HFFc6 (cell line): ENCODE results near the gene TMEM190. TPM values are rescaled to one million over a fixed set of nuclear protein-coding genes. Genes with fewer than 3 reads are reported as not detected.
"Not testable (repeated sequence)": the region's sequence is repeated elsewhere in the genome, so short reads cannot be mapped to it uniquely, and the experiment has no call there.

Experiments used
- DNase-seq: peaks from one replicate; pipeline ENCODE4 v3.0.0-alpha.2; 2018
- H3K27ac Mint-ChIP-seq: 2 replicates; pipeline ENCODE4 v1.8.0; 2020; ENCODE audit warnings: mild to moderate bottlenecking, mixed read lengths
- H3K27me3 Mint-ChIP-seq: 2 replicates; pipeline ENCODE4 v1.8.0; 2021; ENCODE audit warnings: mild to moderate bottlenecking, moderate library complexity, mixed read lengths; ENCODE audit not compliant: insufficient read depth
- H3K36me3 Mint-ChIP-seq: 2 replicates; pipeline ENCODE4 v1.8.0; 2021; ENCODE audit warnings: low read depth, mixed read lengths
- H3K4me1 Mint-ChIP-seq: 2 replicates; pipeline ENCODE4 v1.8.0; 2020; ENCODE audit warnings: low read depth, mixed read lengths
- H3K4me3 Mint-ChIP-seq: 2 replicates; pipeline ENCODE4 v1.8.0; 2020; ENCODE audit warnings: mild to moderate bottlenecking, moderate library complexity, mixed read lengths
- H3K9me3 Mint-ChIP-seq: 2 replicates; pipeline ENCODE4 v1.8.0; 2020; ENCODE audit warnings: mild to moderate bottlenecking, mixed read lengths
- total RNA-seq, 6 experiments: library from RNA; stranded (reverse); fragmentation: NEBNext Ultra II Directional; extraction: Animal tissue kit (Norgen Biotek cat#: 25700); gene quantifications; 2 replicates in 1 of 6; 3 replicates in 5 of 6; pipeline ENCODE4 v1.2.3, GENCODE V29; 2021
- TF ChIP-seq, protein P1 (sequence below): fragments of 200-600 bp; sonication (generic); IDR thresholded peaks from 2 replicates; pipeline ENCODE4 v1.5.0; 2021; ENCODE audit warnings: antibody characterized with exemption, mild to moderate bottlenecking

Gene TMEM190
- total RNA-seq, 6 experiments from 2014 or later, result 0.33 to 1.1 (median 0.61) TPM; not detected in 3

DNA sequence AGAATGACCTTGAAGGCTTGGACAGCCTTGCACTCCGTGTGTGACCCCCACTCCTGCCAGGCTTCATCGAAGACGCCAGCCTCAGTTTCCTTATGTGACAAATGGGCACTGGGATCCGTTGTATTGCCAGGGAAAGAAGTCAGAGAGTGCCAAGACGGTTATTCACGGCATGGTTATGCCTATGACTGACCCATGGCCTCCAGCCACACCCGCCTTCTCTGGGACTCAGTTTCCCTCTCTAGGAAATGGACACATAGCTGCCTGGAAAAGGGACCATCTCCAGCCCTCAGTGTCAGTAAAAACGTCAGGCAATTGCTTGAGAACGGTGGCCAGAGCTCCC, 31.9 kb downstream of the TMEM190 start:
- Mint-ChIP-seq H3K9me3 (peaks cover 4% of the 10 kb centered on the region; the same call in 1 of the 2 replicates), H3K27ac (peak overlapping the region; percentile 98), H3K4me1 (peaks cover 25% of the 10 kb centered on the region), H3K27me3 (peaks cover 18% of the 10 kb centered on the region), H3K36me3 (peaks cover 21% of the 10 kb centered on the region), H3K4me3 (peak overlapping the region; percentile 83)
- TF ChIP-seq, protein P1, sequence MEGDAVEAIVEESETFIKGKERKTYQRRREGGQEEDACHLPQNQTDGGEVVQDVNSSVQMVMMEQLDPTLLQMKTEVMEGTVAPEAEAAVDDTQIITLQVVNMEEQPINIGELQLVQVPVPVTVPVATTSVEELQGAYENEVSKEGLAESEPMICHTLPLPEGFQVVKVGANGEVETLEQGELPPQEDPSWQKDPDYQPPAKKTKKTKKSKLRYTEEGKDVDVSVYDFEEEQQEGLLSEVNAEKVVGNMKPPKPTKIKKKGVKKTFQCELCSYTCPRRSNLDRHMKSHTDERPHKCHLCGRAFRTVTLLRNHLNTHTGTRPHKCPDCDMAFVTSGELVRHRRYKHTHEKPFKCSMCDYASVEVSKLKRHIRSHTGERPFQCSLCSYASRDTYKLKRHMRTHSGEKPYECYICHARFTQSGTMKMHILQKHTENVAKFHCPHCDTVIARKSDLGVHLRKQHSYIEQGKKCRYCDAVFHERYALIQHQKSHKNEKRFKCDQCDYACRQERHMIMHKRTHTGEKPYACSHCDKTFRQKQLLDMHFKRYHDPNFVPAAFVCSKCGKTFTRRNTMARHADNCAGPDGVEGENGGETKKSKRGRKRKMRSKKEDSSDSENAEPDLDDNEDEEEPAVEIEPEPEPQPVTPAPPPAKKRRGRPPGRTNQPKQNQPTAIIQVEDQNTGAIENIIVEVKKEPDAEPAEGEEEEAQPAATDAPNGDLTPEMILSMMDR, result no peak
- DNase-seq, result no peak

DNA sequence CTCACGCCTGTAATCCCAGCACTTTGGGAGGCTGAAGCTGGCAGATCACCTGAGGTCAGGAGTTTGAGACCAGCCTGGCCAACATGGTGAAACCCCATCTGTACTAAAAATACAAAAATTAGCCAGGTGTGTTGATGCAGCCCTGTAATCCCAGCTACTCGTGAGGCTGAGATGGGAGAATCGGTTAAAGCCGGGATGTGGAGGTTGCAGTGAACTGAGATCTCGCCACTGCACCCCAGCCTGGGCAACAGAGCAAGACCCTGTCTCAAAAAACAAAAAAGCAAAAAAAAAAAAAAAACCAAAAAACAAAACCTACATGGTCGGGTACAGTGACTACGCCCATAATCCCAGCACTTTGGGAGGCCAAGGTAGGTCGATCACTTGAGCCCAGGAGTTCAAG, 32.6 kb downstream of the TMEM190 start:
- H3K4me3 Mint-ChIP-seq, DNase-seq, H3K9me3 Mint-ChIP-seq: not testable (repeated sequence)
- peak overlapping the region; percentile 98 for H3K27ac Mint-ChIP-seq
- peaks cover 18% of the 10 kb centered on the region for H3K27me3 Mint-ChIP-seq
- peaks cover 16% of the 10 kb centered on the region for H3K36me3 Mint-ChIP-seq
- peaks cover 21% of the 10 kb centered on the region for H3K4me1 Mint-ChIP-seq

DNA sequence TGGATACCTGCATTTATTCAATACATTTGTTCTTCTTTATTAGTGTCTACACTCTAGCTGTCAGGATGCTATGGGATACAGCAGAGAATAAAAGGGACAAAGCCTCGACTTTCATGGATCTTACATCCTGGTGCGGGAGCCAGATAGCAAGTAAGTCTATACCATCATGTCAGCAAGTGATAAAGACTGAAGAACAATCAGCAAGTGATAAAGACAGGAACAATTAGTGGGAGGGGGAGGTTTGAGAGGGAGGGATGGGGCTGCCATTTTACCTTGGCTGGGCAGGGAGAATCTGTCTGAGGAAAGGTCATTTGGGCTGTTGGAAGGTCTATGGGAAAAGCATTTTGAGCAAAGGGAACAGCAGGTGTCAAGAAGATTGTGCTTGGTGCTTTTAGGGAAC, 33.5 kb downstream of the TMEM190 start:
- H3K4me1 Mint-ChIP-seq, result peaks cover 21% of the 10 kb centered on the region
- peaks cover 21% of the 10 kb centered on the region for H3K27me3 Mint-ChIP-seq
- H3K36me3 Mint-ChIP-seq, result peaks cover 16% of the 10 kb centered on the region
- H3K9me3 Mint-ChIP-seq, result peaks cover 4% of the 10 kb centered on the region; the same call in 1 of the 2 replicates
- no peak for DNase-seq
- no peak overlapping the region for H3K4me3 Mint-ChIP-seq
- H3K27ac Mint-ChIP-seq, result no peak overlapping the region
- TF ChIP-seq, protein P1, result no peak

DNA sequence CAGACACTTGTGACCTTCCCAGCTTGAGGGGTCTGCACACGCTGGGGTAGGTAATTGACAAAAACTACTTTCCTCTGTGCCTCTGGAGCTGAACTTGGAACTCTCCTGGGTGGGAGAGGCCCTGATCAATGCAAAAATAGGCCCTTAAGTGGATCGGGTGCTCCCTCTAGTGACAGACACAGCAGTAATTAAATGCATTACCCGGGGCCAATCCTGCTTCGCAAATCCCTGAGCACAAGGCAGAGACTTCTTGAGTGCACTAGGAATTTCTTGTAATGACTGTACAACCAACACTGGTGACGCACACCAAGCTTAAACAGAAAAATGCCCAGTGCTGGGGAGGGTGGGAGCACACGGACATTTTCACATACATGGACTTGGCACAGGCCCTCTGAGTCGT, 41.6 kb downstream of the TMEM190 start:
- Mint-ChIP-seq H3K27me3 (peaks cover 8% of the 10 kb centered on the region), H3K4me1 (peaks cover 9% of the 10 kb centered on the region), H3K36me3 (no peaks in the 10 kb centered on the region), H3K4me3 (no peak overlapping the region), H3K27ac (peak overlapping the region; percentile 53; the same call in 1 of the 2 replicates), H3K9me3 (no peaks in the 10 kb centered on the region)
- peak; percentile 90 for DNase-seq
- TF ChIP-seq, protein P1, result peak; percentile 83

DNA sequence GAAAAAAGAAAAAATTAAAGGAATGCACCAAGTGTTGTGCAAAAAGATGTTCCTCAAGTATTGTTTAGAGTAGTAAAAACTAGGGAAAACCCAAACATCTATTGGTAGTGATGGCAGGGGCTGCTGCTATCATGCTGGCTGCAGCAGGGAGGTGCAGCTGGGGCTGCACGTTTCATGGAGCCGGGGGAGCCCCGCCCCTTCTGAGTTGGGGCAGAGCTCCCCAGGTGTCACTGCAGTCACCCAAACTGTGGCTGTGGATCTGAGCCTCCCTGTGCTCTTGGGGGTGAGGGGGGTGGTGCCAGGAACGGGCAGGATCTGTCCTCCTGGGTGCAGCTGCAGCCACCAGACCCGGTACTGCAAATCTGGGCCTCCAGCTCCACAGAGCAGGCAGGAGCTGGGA, 42.5 kb downstream of the TMEM190 start:
- Mint-ChIP-seq H3K27me3 (peaks cover 15% of the 10 kb centered on the region), H3K4me3 (no peak overlapping the region), H3K4me1 (peaks cover 9% of the 10 kb centered on the region), H3K9me3 (no peaks in the 10 kb centered on the region), H3K36me3 (no peaks in the 10 kb centered on the region), H3K27ac (no peak overlapping the region)
- TF ChIP-seq, protein P1, result no peak
- no peak for DNase-seq

DNA sequence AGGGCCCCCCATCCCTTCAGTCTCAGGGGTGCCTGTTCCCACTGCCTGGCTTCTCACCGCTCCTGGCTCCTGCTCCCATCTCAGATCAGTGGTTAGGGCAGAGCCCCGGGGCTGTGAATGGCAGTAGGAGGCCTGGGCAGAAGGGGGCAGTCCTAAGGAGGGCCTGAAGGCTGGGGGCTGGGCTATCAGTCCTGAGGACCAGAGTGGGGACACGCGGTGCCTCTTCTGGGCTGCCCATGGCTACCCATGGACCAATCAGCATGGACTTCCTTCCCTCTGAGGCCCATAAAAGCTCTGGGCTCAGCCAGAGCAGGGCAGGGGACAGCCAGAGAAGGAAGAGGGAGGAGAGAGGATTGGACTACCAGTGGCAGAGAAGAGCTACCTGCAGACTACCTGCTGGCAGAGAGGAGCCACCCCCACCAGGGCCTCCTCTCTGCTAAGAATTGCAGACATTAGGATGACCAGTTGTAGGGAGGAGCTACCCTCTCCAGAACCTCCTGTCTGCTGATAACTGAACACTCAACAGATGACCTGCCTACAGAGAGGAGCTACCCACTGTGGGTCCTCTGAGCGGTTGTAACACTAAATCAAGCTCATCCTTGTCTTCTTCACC, 43.1 kb downstream of the TMEM190 start:
- no peaks in the 10 kb centered on the region for H3K9me3 Mint-ChIP-seq
- peaks cover 15% of the 10 kb centered on the region for H3K27me3 Mint-ChIP-seq
- TF ChIP-seq, protein P1, result no peak

DNA sequence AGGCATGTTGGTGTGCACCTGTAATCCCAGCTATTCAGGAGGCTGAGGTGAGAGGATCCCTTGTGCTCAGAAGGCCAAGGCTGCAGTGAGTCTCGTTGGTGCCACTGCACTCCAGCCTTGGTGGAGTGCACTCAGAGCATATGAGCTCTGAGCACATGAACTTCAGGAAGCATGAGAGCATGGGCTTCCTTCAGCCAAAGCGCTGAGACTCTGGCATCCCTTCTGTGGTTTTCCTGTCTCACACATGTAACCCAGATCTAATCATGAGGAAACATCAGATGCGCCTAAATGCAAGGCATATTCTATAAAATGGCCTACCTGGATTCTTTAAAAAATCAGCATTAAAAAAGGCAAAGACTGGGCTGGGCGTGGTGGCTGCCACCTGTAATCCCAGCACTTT, 44.7 kb downstream of the TMEM190 start:
- H3K27ac Mint-ChIP-seq, H3K36me3 Mint-ChIP-seq, H3K4me1 Mint-ChIP-seq, H3K4me3 Mint-ChIP-seq, DNase-seq, H3K9me3 Mint-ChIP-seq: not testable (repeated sequence)
- H3K27me3 Mint-ChIP-seq, result peaks cover 25% of the 10 kb centered on the region

More for the DNA sequence above, 43.1 kb downstream of the TMEM190 start:
- H3K27ac Mint-ChIP-seq, result no peak overlapping the region
- no peaks in the 10 kb centered on the region for H3K36me3 Mint-ChIP-seq
- no peak overlapping the region for H3K4me3 Mint-ChIP-seq
- DNase-seq, result no peak
- H3K4me1 Mint-ChIP-seq, result peaks cover 9% of the 10 kb centered on the region
